ENCODE results near the gene CPD. TPM values are rescaled to one million over a fixed set of nuclear protein-coding genes. Genes with fewer than 3 reads are reported as not detected.

Gene CPD
- total RNA-seq, 1 experiment from 2014 or later, result 47.9 TPM

GRCh38 chr17:30380643-30381339, 2.1 kb downstream of the CPD start:
- TF ChIP-seq, protein P1, sequence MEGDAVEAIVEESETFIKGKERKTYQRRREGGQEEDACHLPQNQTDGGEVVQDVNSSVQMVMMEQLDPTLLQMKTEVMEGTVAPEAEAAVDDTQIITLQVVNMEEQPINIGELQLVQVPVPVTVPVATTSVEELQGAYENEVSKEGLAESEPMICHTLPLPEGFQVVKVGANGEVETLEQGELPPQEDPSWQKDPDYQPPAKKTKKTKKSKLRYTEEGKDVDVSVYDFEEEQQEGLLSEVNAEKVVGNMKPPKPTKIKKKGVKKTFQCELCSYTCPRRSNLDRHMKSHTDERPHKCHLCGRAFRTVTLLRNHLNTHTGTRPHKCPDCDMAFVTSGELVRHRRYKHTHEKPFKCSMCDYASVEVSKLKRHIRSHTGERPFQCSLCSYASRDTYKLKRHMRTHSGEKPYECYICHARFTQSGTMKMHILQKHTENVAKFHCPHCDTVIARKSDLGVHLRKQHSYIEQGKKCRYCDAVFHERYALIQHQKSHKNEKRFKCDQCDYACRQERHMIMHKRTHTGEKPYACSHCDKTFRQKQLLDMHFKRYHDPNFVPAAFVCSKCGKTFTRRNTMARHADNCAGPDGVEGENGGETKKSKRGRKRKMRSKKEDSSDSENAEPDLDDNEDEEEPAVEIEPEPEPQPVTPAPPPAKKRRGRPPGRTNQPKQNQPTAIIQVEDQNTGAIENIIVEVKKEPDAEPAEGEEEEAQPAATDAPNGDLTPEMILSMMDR (IDR thresholded peaks at IDR 0.05; ENCODE audit: unreplicated experiment), result no peak
- H3K4me3 Mint-ChIP-seq (ENCODE audit: unreplicated experiment), result peak overlapping the region; percentile 70
- H3K36me3 Mint-ChIP-seq (ENCODE audit: insufficient read depth, unreplicated experiment), result peaks cover 7% of the 10 kb centered on the region
- H3K27ac Mint-ChIP-seq (ENCODE audit: low read depth, unreplicated experiment), result peak overlapping the region; percentile 70
- H3K4me1 Mint-ChIP-seq (ENCODE audit: insufficient read depth, unreplicated experiment), result peaks cover 28% of the 10 kb centered on the region
- ChIA-PET CTCF (interaction anchor here (0.5 to 1.8 kb wide), 6 partner anchors 9 to 97 kb away, joined by 3 to 6 read pairs (median 4); partner anchors contain the start of gene TMIGD1), POLR2A (interaction anchor here (0.6 to 4.0 kb wide), 19 partner anchors 9 to 351 kb away, joined by 3 to 24 read pairs (median 4); partner anchors contain the start of genes GOSR1 and NSRP1)
- no TSS peak for BruUV-seq (replicated peaks)
- H3K9me3 Mint-ChIP-seq (ENCODE audit: unreplicated experiment), result no peaks in the 10 kb centered on the region
- intact Hi-C loops (cut with micrococcal nuclease), result loop anchor here (2.0 to 5.0 kb wide), 2 partner anchors 40 to 97 kb away; partner anchors contain the start of gene GOSR1
- no peaks in the 10 kb centered on the region for H3K27me3 Mint-ChIP-seq (ENCODE audit: insufficient read depth, unreplicated experiment)
- no peak for DNase-seq (ENCODE audit: unreplicated experiment)

DNA sequence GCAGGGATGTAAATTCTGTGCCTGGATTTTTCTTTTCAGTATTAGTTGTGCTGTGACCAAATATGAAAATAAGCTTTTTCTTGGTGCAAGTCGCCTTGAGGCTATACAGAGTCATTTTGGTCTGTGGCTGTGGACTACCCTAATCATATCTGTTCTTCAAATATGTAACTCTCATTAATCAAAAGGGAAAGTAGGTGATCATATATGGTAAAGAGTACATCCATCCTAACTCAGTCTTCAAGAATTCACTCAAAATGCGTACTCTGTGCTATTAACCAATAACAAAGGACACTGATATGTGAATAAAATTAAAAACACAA, 2.6 kb downstream of the CPD start:
- peak overlapping the region; percentile 70 for H3K4me3 Mint-ChIP-seq (ENCODE audit: unreplicated experiment)
- intact Hi-C loops (cut with micrococcal nuclease), result loop anchor here (2.0 to 5.0 kb wide), 2 partner anchors 40 to 96 kb away; partner anchors contain the start of gene GOSR1
- no peaks in the 10 kb centered on the region for H3K27me3 Mint-ChIP-seq (ENCODE audit: insufficient read depth, unreplicated experiment)
- peaks cover 28% of the 10 kb centered on the region for H3K4me1 Mint-ChIP-seq (ENCODE audit: insufficient read depth, unreplicated experiment)
- H3K9me3 Mint-ChIP-seq (ENCODE audit: unreplicated experiment), result no peaks in the 10 kb centered on the region
- no peak for DNase-seq (ENCODE audit: unreplicated experiment)
- CTCF ChIA-PET, result interaction anchor here (0.5 to 1.5 kb wide), 2 partner anchors 8 to 41 kb away, joined by 3 to 6 read pairs; no protein-coding TSS in a partner anchor
- TF ChIP-seq, protein P1 (IDR thresholded peaks at IDR 0.05; ENCODE audit: unreplicated experiment), result no peak
- peaks cover 11% of the 10 kb centered on the region for H3K36me3 Mint-ChIP-seq (ENCODE audit: insufficient read depth, unreplicated experiment)
- BruUV-seq (replicated peaks), result no TSS peak
- POLR2A ChIA-PET, result interaction anchor here (0.6 to 4.0 kb wide), 15 partner anchors 9 to 351 kb away, joined by 3 to 24 read pairs (median 5); partner anchors contain the start of gene NSRP1
- peak overlapping the region; percentile 70 for H3K27ac Mint-ChIP-seq (ENCODE audit: low read depth, unreplicated experiment)

GRCh38 chr17:30382345-30382744, 3.6 kb downstream of the CPD start:
- Mint-ChIP-seq H3K9me3 (ENCODE audit: unreplicated experiment) (no peaks in the 10 kb centered on the region), H3K27ac (ENCODE audit: low read depth, unreplicated experiment) (peak overlapping the region; percentile 44), H3K36me3 (ENCODE audit: insufficient read depth, unreplicated experiment) (peaks cover 14% of the 10 kb centered on the region), H3K27me3 (ENCODE audit: insufficient read depth, unreplicated experiment) (no peaks in the 10 kb centered on the region), H3K4me1 (ENCODE audit: insufficient read depth, unreplicated experiment) (peaks cover 18% of the 10 kb centered on the region), H3K4me3 (ENCODE audit: unreplicated experiment) (peak overlapping the region; percentile 70)
- no TSS peak for BruUV-seq (replicated peaks)
- POLR2A ChIA-PET, result interaction anchor here (1.0 to 4.0 kb wide), 6 partner anchors 12 to 42 kb away, joined by 3 to 24 read pairs (median 10); no protein-coding TSS in a partner anchor
- DNase-seq (ENCODE audit: unreplicated experiment), result no peak
- intact Hi-C loops (cut with micrococcal nuclease), result loop anchor here (5.0 kb wide), 1 partner anchor 95 kb away; the partner anchor contains the start of gene GOSR1
- CTCF ChIA-PET, result interaction anchor here (0.6 to 2.3 kb wide), 2 partner anchors 42 to 81 kb away, joined by 3 to 8 read pairs; no protein-coding TSS in a partner anchor
- TF ChIP-seq, protein P1 (IDR thresholded peaks at IDR 0.05; ENCODE audit: unreplicated experiment), result no peak
